DND-41 (cell line): ENCODE data around the gene ANXA7.

Source experiments
- ATAC-seq: fragments of 200-7000 bp; cut with Tn5 transposase; 3 replicates; pipeline ENCODE4 v1.9.1; 2021; ENCODE audit warnings: low read depth; ENCODE audit not compliant: insufficient read depth
- DNase-seq: peaks from one replicate; pipeline ENCODE4 v3.0.0-alpha.2; 2020
- H2AFZ ChIP-seq: 2 replicates; pipeline ENCODE4 v1.6.0; 2012; ENCODE audit warnings: low read depth, low read length
- H3K27ac ChIP-seq: 2 replicates; pipeline ENCODE4 v1.5.1; 2012; ENCODE audit warnings: low read length, inconsistent platforms
- H3K27me3 ChIP-seq: fragments of 200-600 bp; sonication (generic); 2 replicates; pipeline ENCODE4 v1.6.0; 2012; ENCODE audit warnings: low read length, mild to moderate bottlenecking, inconsistent platforms; ENCODE audit not compliant: insufficient read depth, poor library complexity
- H3K36me3 ChIP-seq: 2 replicates; pipeline ENCODE4 v1.5.1; 2012; ENCODE audit warnings: low read length, inconsistent platforms; ENCODE audit not compliant: insufficient read depth
- H3K4me1 ChIP-seq: 2 replicates; pipeline ENCODE4 v1.5.1; 2012; ENCODE audit warnings: mild to moderate bottlenecking, low read length; ENCODE audit not compliant: insufficient read depth
- H3K4me2 ChIP-seq: 2 replicates; pipeline ENCODE4 v1.6.0; 2012; ENCODE audit warnings: mild to moderate bottlenecking, moderate library complexity, low read length, inconsistent platforms; ENCODE audit not compliant: insufficient read depth
- H3K4me3 ChIP-seq, 2 experiments: fragments of 200-600 bp in 1 of 2; shearing (Covaris generic) in 1 of 2; 2 replicates each; pipeline ENCODE4 v1.5.1; 2012 to 2016; ENCODE audit warnings: inconsistent platforms in 2 of 2, low read length in 2 of 2, mild to moderate bottlenecking in 2 of 2, low read depth in 1 of 2, moderate library complexity in 1 of 2
- H3K79me2 ChIP-seq: 2 replicates; pipeline ENCODE4 v1.6.0; 2012; ENCODE audit warnings: low read length, inconsistent platforms; ENCODE audit not compliant: insufficient read depth
- H3K9ac ChIP-seq: 2 replicates; pipeline ENCODE4 v1.6.0; 2012; ENCODE audit warnings: low read depth, mild to moderate bottlenecking, inconsistent platforms, low read length, moderate library complexity
- H3K9me3 ChIP-seq: 2 replicates; pipeline ENCODE4 v1.5.1; 2012; ENCODE audit warnings: low read length, moderate library complexity, mild to moderate bottlenecking, inconsistent platforms; ENCODE audit not compliant: insufficient read depth, severe bottlenecking
- H4K20me1 ChIP-seq: 2 replicates; pipeline ENCODE4 v1.6.0; 2012; ENCODE audit warnings: low read length; ENCODE audit not compliant: insufficient read depth
- EZH2 ChIP-seq: IDR thresholded peaks from 3 replicates; pipeline ENCODE4 v1.6.1; 2012; ENCODE audit warnings: borderline replicate concordance, low read depth, mild to moderate bottlenecking, moderate library complexity, low read length, inconsistent platforms; ENCODE audit not compliant: severe bottlenecking
- TF ChIP-seq, protein P1 (sequence below): IDR thresholded peaks from 2 replicates; pipeline ENCODE4 v1.5.1; 2012; ENCODE audit warnings: borderline replicate concordance, low read length, moderate library complexity, mild to moderate bottlenecking; ENCODE audit not compliant: poor library complexity, severe bottlenecking; ENCODE audit errors: extremely low read depth

The ANXA7 gene

DNA sequence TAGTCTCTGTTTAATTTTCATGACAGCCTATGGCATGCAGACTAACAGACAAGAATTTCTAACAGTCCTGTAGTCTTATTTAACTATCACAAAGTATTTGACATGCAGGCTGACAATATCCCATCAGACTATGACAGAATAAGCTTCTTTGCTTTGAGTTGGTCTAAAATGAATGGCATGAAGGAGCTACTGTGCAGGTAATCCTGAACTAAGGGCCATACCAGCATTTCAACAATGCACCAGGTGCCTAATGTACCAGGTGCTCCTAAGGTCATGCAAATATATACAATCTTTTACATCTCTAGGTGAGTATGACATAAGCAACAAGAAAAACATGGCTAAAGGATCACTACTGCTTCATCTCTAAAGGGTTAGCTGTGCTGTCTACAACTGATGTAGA lies 33.1 kb upstream of the ANXA7 start:
- DNase-seq (no peak), ATAC-seq (no peak)
- Histone ChIP-seq H2AFZ (no peak overlapping the region), H3K4me3 (no peak overlapping the region), H3K9me3 (no peaks in the 10 kb centered on the region), H3K36me3 (peaks cover 32% of the 10 kb centered on the region), H3K27ac (no peak overlapping the region), H3K4me1 (no peaks in the 10 kb centered on the region), H3K27me3 (no peaks in the 10 kb centered on the region), H3K79me2 (no peaks in the 10 kb centered on the region), H4K20me1 (0 out of 2 replicates have a peak, but pooled peaks cover 2% of the 10 kb centered on the region), H3K4me2 (no peak overlapping the region), H3K9ac (no peak overlapping the region)
- TF ChIP-seq, protein P1, sequence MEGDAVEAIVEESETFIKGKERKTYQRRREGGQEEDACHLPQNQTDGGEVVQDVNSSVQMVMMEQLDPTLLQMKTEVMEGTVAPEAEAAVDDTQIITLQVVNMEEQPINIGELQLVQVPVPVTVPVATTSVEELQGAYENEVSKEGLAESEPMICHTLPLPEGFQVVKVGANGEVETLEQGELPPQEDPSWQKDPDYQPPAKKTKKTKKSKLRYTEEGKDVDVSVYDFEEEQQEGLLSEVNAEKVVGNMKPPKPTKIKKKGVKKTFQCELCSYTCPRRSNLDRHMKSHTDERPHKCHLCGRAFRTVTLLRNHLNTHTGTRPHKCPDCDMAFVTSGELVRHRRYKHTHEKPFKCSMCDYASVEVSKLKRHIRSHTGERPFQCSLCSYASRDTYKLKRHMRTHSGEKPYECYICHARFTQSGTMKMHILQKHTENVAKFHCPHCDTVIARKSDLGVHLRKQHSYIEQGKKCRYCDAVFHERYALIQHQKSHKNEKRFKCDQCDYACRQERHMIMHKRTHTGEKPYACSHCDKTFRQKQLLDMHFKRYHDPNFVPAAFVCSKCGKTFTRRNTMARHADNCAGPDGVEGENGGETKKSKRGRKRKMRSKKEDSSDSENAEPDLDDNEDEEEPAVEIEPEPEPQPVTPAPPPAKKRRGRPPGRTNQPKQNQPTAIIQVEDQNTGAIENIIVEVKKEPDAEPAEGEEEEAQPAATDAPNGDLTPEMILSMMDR = no peak
- TF ChIP-seq EZH2 = no peak

GRCh38 chr10:73444457-73444856 lies 30.6 kb upstream of the ANXA7 start:
- H2AFZ ChIP-seq = no peak overlapping the region
- ATAC-seq (no peak), DNase-seq (no peak)
- no peaks in the 10 kb centered on the region for H3K4me1 ChIP-seq
- H3K36me3 ChIP-seq = peaks cover 44% of the 10 kb centered on the region
- H4K20me1 ChIP-seq = no peaks in the 10 kb centered on the region
- H3K27me3 ChIP-seq = no peaks in the 10 kb centered on the region
- H3K9ac ChIP-seq = no peak overlapping the region
- H3K4me3 ChIP-seq = no peak overlapping the region
- H3K79me2 ChIP-seq = no peaks in the 10 kb centered on the region
- H3K4me2 ChIP-seq = no peak overlapping the region
- H3K27ac ChIP-seq = no peak overlapping the region
- no peaks in the 10 kb centered on the region for H3K9me3 ChIP-seq
- no peak for TF ChIP-seq EZH2
- TF ChIP-seq, protein P1 = no peak

GRCh38 chr10:73439605-73440312 lies 25.9 kb upstream of the ANXA7 start:
- Histone ChIP-seq H3K9me3 (no peaks in the 10 kb centered on the region), H2AFZ (no peak overlapping the region), H4K20me1 (no peaks in the 10 kb centered on the region), H3K4me3 (no peak overlapping the region), H3K4me2 (no peak overlapping the region), H3K79me2 (no peaks in the 10 kb centered on the region), H3K27ac (no peak overlapping the region), H3K27me3 (no peaks in the 10 kb centered on the region), H3K36me3 (peaks cover 49% of the 10 kb centered on the region), H3K9ac (no peak overlapping the region), H3K4me1 (no peaks in the 10 kb centered on the region)
- DNase-seq = no peak
- ATAC-seq = no peak
- TF ChIP-seq EZH2 = no peak
- TF ChIP-seq, protein P1 = no peak
